ENCODE data around the gene TPCN2. TPM values are rescaled to one million over a fixed set of nuclear protein-coding genes. Genes with fewer than 3 reads are reported as not detected.

TPCN2 gene
- total RNA-seq, 6 experiments from 2014 or later = 10.7 to 27.2 (median 15.6) TPM

DNA sequence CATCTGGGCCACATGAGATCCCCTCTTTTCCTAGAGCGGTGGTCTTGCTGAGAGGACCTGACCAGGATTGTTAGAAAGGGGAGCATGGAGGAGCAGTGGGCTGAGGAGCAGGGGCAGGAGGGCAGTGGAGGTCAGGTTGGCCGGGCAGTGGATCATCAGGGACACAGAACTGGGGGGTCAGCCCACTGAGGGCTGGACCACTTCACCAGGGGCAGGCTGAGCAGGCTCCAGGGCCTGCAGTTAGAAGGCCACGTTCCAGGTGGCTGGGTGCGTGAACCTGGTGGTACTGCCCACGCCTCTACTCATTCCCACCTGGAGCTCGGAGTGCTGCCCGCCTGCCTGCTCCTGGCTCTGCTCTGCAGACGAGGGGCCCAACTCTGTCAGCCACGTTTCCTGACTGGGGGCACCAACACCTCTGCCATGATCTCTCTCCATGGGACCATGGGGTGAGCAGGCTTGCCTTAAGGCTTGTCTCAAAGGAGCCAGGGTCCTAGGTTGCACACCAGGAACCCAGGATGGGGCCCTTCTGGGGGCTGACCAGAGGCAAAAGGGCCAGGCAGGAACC, 45.3 kb upstream of the TPCN2 start:
- DNase-seq = peak in 1 of 3 donors; percentile 40
- Histone ChIP-seq H3K36me3 (no peaks in the 10 kb centered on the region), H3K27me3 (no peaks in the 10 kb centered on the region), H3K9me3 (no peaks in the 10 kb centered on the region), H3K4me1 (peaks cover 0 to 37% (median 12%) of the 10 kb centered on the region in 4 donors), H3K27ac (no peak overlapping the region), H3K4me3 (no peak overlapping the region)
- intact Hi-C loops (cut with DNase I) = no loop called here
- TF ChIP-seq POLR2A (IDR thresholded peaks at IDR 0.05) = no peak
- no peak for TF ChIP-seq CTCF (IDR thresholded peaks at IDR 0.05)
- 100% methylated on average over 1 of the region's 9 CpGs for WGBS (ENCODE audit: insufficient coverage, low coverage, low lambda C conversion rate, missing lambda C conversion rate)
- ATAC-seq = no peak

- Histone ChIP-seq H3K36me3 (no peaks in the 10 kb centered on the region), H3K27ac (no peak overlapping the region), H3K9me3 (no peaks in the 10 kb centered on the region), H3K4me3 (no peak overlapping the region), H3K27me3 (no peaks in the 10 kb centered on the region), H3K4me1 (peaks cover 0 to 40% (median 15%) of the 10 kb centered on the region in 4 donors)
- 90% methylated on average over 4 of the region's 20 CpGs for WGBS (ENCODE audit: insufficient coverage, low coverage, low lambda C conversion rate, missing lambda C conversion rate)
- TF ChIP-seq POLR2A (IDR thresholded peaks at IDR 0.05) (no peak), CTCF (IDR thresholded peaks at IDR 0.05) (no peak)
- DNase-seq (peak in 1 of 3 donors; percentile 41), ATAC-seq (no peak)
- intact Hi-C loops (cut with DNase I) = no loop called here
Measured at GRCh38 chr11:69003866-69004367, 44.8 kb upstream of the TPCN2 start.

GRCh38 chr11:69004411-69005182, 44.1 kb upstream of the TPCN2 start:
- WGBS (ENCODE audit: insufficient coverage, low coverage, low lambda C conversion rate, missing lambda C conversion rate) = 73% methylated on average over 3 of the region's 13 CpGs
- DNase-seq (peak in 2 of 3 donors; percentile 37 to 46), ATAC-seq (no peak)
- no peaks in the 10 kb centered on the region for H3K9me3 ChIP-seq
- H3K4me1 ChIP-seq = peaks cover 0 to 46% (median 20%) of the 10 kb centered on the region in 4 donors
- TF ChIP-seq POLR2A (IDR thresholded peaks at IDR 0.05) (no peak), CTCF (IDR thresholded peaks at IDR 0.05) (no peak)
- intact Hi-C loops (cut with DNase I) = no loop called here
- no peak overlapping the region for H3K27ac ChIP-seq
- H3K27me3 ChIP-seq = no peaks in the 10 kb centered on the region
- no peak overlapping the region for H3K4me3 ChIP-seq
- no peaks in the 10 kb centered on the region for H3K36me3 ChIP-seq

GRCh38 chr11:69005183-69005630, 43.5 kb upstream of the TPCN2 start:
- peak in 2 of 3 donors; percentile 43 to 53 for DNase-seq
- H3K27ac ChIP-seq = no peak overlapping the region
- no peak for ATAC-seq
- no peaks in the 10 kb centered on the region for H3K27me3 ChIP-seq
- no peaks in the 10 kb centered on the region for H3K36me3 ChIP-seq
- H3K4me3 ChIP-seq = no peak overlapping the region
- peaks cover 0 to 48% (median 22%) of the 10 kb centered on the region in 4 donors for H3K4me1 ChIP-seq
- no peaks in the 10 kb centered on the region for H3K9me3 ChIP-seq
- intact Hi-C loops (cut with DNase I) = no loop called here
- TF ChIP-seq CTCF (IDR thresholded peaks at IDR 0.05) = no peak
- TF ChIP-seq POLR2A (IDR thresholded peaks at IDR 0.05) = no peak
- WGBS (ENCODE audit: insufficient coverage, low coverage, low lambda C conversion rate, missing lambda C conversion rate) = 70% methylated on average over 2 of the region's 27 CpGs
